Heart left ventricle (tissue), 13 donors: Measurements from ENCODE around the gene NR1I3.

Source experiments
- CTCF ChIP-seq, 12 donors: fragments of 200-600 bp; sonication (generic) in 4 of 12; IDR thresholded peaks; one replicate each; pipeline versions ENCODE4 v1.5.0 to v1.8.0; 2018 to 2022; ENCODE audit warnings: antibody characterized with exemption in 12 of 12, mild to moderate bottlenecking in 5 of 12
- POLR2A ChIP-seq, 2 donors: fragments of 450-650 bp; IDR thresholded peaks; one replicate each; pipeline ENCODE4 v1.6.1; 2017; ENCODE audit warnings: antibody characterized with exemption in 2 of 2, mild to moderate bottlenecking in 2 of 2, moderate library complexity in 2 of 2
- donor health status: ischemic (EF 13 %, LVEDD 7.1; RV severe dilation, severe dysfunction).
- donor health status: DM: no; HTN: yes; CAD: no.
- donor health status: DM: no; HTN: no; CAD: no.
- donor health status: ischemic (EF 25% LVEDD 6.9; RV normal size, moderate dysfunction).
- donor health status: ischemic (EF 25% LVEDD 5.7; RV mildly dilated, moderate dysfunction).
- donor health status: ischemic (EF 35%, LVEDD 5.7; RV mildly dilated, moderate dysfunction).
- donor health status: nonischemic (EF 11% LVEDD 7.7; RV severe dilation, severe dysfunction).
- donor health status: DM: yes; HTN: yes; CAD: no.
- donor health status: PGD.
- donor health status: ischemic (EF 29% LVEDD 5.4; RV normal size, mild dysfunction).
- donor health status: nonischemic (EF 23%, LVEDD 6.1; RV moderate dilation, normal function).

GRCh38 chr1:161238039-161238473 is at the start of gene NR1I3:
- TF ChIP-seq CTCF (IDR thresholded peaks at IDR 0.05) (no peak), POLR2A (IDR thresholded peaks at IDR 0.05) (no peak)
